Liver (tissue), 9 donors: ENCODE data around the gene MRTFB. TPM values are rescaled to one million over a fixed set of nuclear protein-coding genes. Genes with fewer than 3 reads are reported as not detected.

ENCODE experiments used
- DNase-seq: peaks from one replicate; pipeline ENCODE4 v3.0.0-alpha.2; 2017; ENCODE audit warnings: low spot score
- H3K27ac ChIP-seq, 2 donors: one replicate each; pipeline ENCODE4 v1.7.0; 2013; ENCODE audit warnings: inconsistent platforms in 2 of 2, low read length in 2 of 2, control low read depth in 1 of 2, low read depth in 1 of 2, mild to moderate bottlenecking in 1 of 2
- H3K27me3 ChIP-seq, 4 donors: one replicate each; pipeline versions ENCODE4 v1.6.1 to v1.7.0; 2013; ENCODE audit warnings: low read length in 3 of 4, inconsistent platforms in 1 of 4, mild to moderate bottlenecking in 1 of 4, moderate library complexity in 1 of 4; ENCODE audit not compliant: control insufficient read depth in 4 of 4, insufficient read depth in 4 of 4
- H3K36me3 ChIP-seq, 4 donors: one replicate each; pipeline versions ENCODE4 v1.6.1 to v1.7.0; 2013; ENCODE audit warnings: low read length in 3 of 4, mild to moderate bottlenecking in 3 of 4, low read depth in 1 of 4, moderate library complexity in 1 of 4; ENCODE audit not compliant: control insufficient read depth in 4 of 4, insufficient read depth in 3 of 4
- H3K4me1 ChIP-seq, 4 donors: one replicate each; pipeline versions ENCODE4 v1.6.1 to v1.7.0; 2013; ENCODE audit warnings: low read length in 3 of 4, mild to moderate bottlenecking in 3 of 4, moderate library complexity in 1 of 4; ENCODE audit not compliant: control insufficient read depth in 4 of 4, insufficient read depth in 4 of 4
- H3K4me3 ChIP-seq, 3 donors: one replicate each; pipeline versions ENCODE4 v1.6.1 to v1.7.0; 2013; ENCODE audit warnings: low read length in 3 of 3, control low read depth in 1 of 3, low read depth in 1 of 3, mild to moderate bottlenecking in 1 of 3
- H3K9ac ChIP-seq, 2 donors: one replicate each; pipeline ENCODE4 v1.7.0; 2013; ENCODE audit warnings: low read length in 2 of 2, mild to moderate bottlenecking in 2 of 2, moderate library complexity in 2 of 2, control low read depth in 1 of 2, low read depth in 1 of 2
- H3K9me3 ChIP-seq, 4 donors: one replicate each; pipeline versions ENCODE4 v1.6.1 to v1.7.0; 2013; ENCODE audit warnings: low read length in 3 of 4; ENCODE audit not compliant: control insufficient read depth in 4 of 4
- ATF3 ChIP-seq: IDR thresholded peaks from 2 replicates; pipeline ENCODE4 v1.6.1; 2016; ENCODE audit warnings: antibody characterized with exemption
- EGR1 ChIP-seq, 2 donors: IDR thresholded peaks; 2 replicates each; pipeline ENCODE4 v1.6.1; 2016 to 2018; ENCODE audit warnings: antibody characterized with exemption in 2 of 2, low read depth in 2 of 2
- FOXA1 ChIP-seq: IDR thresholded peaks from 2 replicates; pipeline ENCODE4 v1.6.1; 2016; ENCODE audit warnings: antibody characterized with exemption
- FOXA2 ChIP-seq: IDR thresholded peaks from 2 replicates; pipeline ENCODE4 v1.6.1; 2016; ENCODE audit warnings: antibody characterized with exemption
- GABPA ChIP-seq, 2 donors: IDR thresholded peaks in 1 of 2; conservative IDR thresholded peaks in 1 of 2; 2 replicates each; pipeline ENCODE4 v1.6.1; 2016; ENCODE audit warnings: antibody characterized with exemption in 2 of 2, mild to moderate bottlenecking in 1 of 2, moderate library complexity in 1 of 2
- HNF4A ChIP-seq, 2 donors: conservative IDR thresholded peaks; 2 replicates each; pipeline ENCODE4 v1.6.1; 2016; ENCODE audit warnings: antibody characterized with exemption in 2 of 2, mild to moderate bottlenecking in 2 of 2
- JUND ChIP-seq, 2 donors: IDR thresholded peaks; 2 replicates each; pipeline ENCODE4 v1.6.1; 2016; ENCODE audit warnings: antibody characterized with exemption in 2 of 2
- MAX ChIP-seq: IDR thresholded peaks from 2 replicates; pipeline ENCODE4 v1.6.1; 2016; ENCODE audit warnings: antibody characterized with exemption
- NR2F2 ChIP-seq: IDR thresholded peaks from 2 replicates; pipeline ENCODE4 v1.6.1; 2016; ENCODE audit warnings: antibody characterized with exemption
- RAD21 ChIP-seq, 2 donors: IDR thresholded peaks; 2 replicates each; pipeline ENCODE4 v1.6.1; 2016; ENCODE audit warnings: antibody characterized with exemption in 2 of 2, mild to moderate bottlenecking in 2 of 2
- REST ChIP-seq: IDR thresholded peaks from 2 replicates; pipeline ENCODE4 v1.6.1; 2016; ENCODE audit warnings: antibody characterized with exemption, mild to moderate bottlenecking
- RXRA ChIP-seq, 2 donors: IDR thresholded peaks; 2 replicates each; pipeline ENCODE4 v1.6.1; 2017 to 2018; ENCODE audit warnings: antibody characterized with exemption in 2 of 2, mild to moderate bottlenecking in 1 of 2
- SP1 ChIP-seq: IDR thresholded peaks from 2 replicates; pipeline ENCODE4 v1.6.1; 2018; ENCODE audit warnings: antibody characterized with exemption, mild to moderate bottlenecking
- TAF1 ChIP-seq: conservative IDR thresholded peaks from 2 replicates; pipeline ENCODE4 v1.6.1; 2016; ENCODE audit warnings: antibody characterized with exemption, mild to moderate bottlenecking
- YY1 ChIP-seq: IDR thresholded peaks from 2 replicates; pipeline ENCODE4 v1.6.1; 2016; ENCODE audit warnings: antibody characterized with exemption, mild to moderate bottlenecking
- WGBS: extraction: QIAGEN DNeasy Blood & Tissue Kit; methylation state at CpG from one replicate; pipeline ENCODE4 v1.1.7; 2013; 5-methylcytosine and 5-hydroxymethylcytosine counted together
- polyA plus RNA-seq, 2 donors: library from polyadenylated mRNA; stranded (reverse) in 1 of 2; unstranded in 1 of 2; fragments of 200-250 nt in 1 of 2; fragments of >200 nt in 1 of 2; fragmentation: Nextera tagmentation in 1 of 2; extraction: Ambion mirVana in 1 of 2; gene quantifications; one replicate each; pipeline versions ENCODE4 v1.2.1 to v1.2.3, GENCODE V29; 2013 to 2015
- total RNA-seq, 2 donors: library from RNA; depleted of rRNA; stranded (reverse); fragments of >200 nt; gene quantifications; one replicate each; pipeline ENCODE4 v1.2.3, GENCODE V29; 2014
- TF ChIP-seq, protein P1 (sequence below): fragments of 150-350 bp; IDR thresholded peaks from 2 replicates; pipeline ENCODE4 v1.5.1; 2017; ENCODE audit warnings: improper control_type of control experiment, low read depth, low read length; ENCODE audit not compliant: missing input control
- TF ChIP-seq, protein P2 (sequence below): IDR thresholded peaks from 2 replicates; pipeline ENCODE4 v1.6.1; 2016; ENCODE audit warnings: antibody characterized with exemption
- donor health status: healthy.
- donor health status: healthy.
- donor health status: healthy.
- donor health status: healthy.
- donor health status: healthy.

MRTFB gene
- total and polyA plus RNA-seq, 4 donors = 4.1 to 14.2 (median 5.8) TPM

DNA sequence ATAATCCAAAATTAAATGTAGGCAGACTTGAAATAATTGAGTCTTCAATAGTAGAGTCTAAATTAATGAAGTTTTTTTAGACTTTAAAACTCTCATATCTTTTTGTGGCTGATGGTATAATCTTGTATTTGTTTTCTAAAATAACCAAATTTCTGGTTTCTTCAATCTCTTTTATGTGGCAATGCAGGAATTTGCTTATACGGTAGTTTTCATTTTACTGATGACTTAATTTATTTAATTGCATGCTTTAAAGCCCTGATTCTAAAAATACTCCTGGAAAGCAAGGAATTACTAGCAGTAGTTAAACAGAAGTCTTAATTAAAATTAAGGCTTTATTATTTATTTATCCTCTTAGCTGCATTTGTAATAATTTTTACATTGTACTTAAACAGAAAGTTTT, 15.4 kb downstream of the MRTFB start (continued):
- no peak for TF ChIP-seq REST
- no peak for TF ChIP-seq GABPA (IDR thresholded peaks at IDR 0.05 in 1 of 2, conservative IDR thresholded peaks at IDR 0.05 in 1 of 2)
- no peak for TF ChIP-seq ATF3

DNA sequence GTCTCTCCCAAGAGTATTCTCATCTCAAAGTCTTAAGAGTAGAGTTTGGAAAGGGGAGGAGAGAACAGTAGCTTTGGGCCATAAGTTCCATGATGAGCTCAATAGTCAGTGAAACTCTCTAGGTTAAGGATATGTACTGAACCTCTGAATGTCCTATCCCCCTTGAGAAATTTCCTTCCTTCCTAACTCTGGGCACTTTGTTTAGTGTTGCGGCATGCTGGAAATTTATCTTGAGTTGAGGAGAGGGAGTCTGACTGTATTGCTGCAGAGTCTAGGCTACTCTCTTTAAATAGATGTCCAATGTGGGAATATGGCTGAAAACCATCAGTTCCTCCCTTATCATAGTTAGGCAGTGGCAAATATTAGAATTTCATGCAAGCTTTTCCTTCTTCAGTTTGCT, 16.1 kb downstream of the MRTFB start:
- peaks cover 0 to 3% (median 2%) of the 10 kb centered on the region in 4 donors for H3K36me3 ChIP-seq
- peaks cover 3 to 32% (median 17%) of the 10 kb centered on the region in 4 donors for H3K4me1 ChIP-seq
- H3K9ac ChIP-seq = no peak overlapping the region
- no peaks in the 10 kb centered on the region for H3K27me3 ChIP-seq
- peak overlapping the region in 1 of 2 donors; percentile 80 for H3K27ac ChIP-seq
- no peak for DNase-seq
- no peaks in the 10 kb centered on the region for H3K9me3 ChIP-seq
- WGBS = 90% methylated on average over 1 of the region's 1 CpG
- TF ChIP-seq MAX (no peak), NR2F2 (no peak), TAF1 (no peak), SP1 (no peak), RAD21 (IDR thresholded peaks at IDR 0.05) (no peak), HNF4A (conservative IDR thresholded peaks at IDR 0.05) (no peak), REST (no peak), RXRA (IDR thresholded peaks at IDR 0.05) (no peak), FOXA2 (no peak), FOXA1 (no peak), YY1 (no peak), JUND (IDR thresholded peaks at IDR 0.05) (no peak), EGR1 (IDR thresholded peaks at IDR 0.05; ENCODE audit: low read depth in 2 of 2) (no peak), GABPA (IDR thresholded peaks at IDR 0.05 in 1 of 2, conservative IDR thresholded peaks at IDR 0.05 in 1 of 2) (no peak)
- TF ChIP-seq, protein P1, sequence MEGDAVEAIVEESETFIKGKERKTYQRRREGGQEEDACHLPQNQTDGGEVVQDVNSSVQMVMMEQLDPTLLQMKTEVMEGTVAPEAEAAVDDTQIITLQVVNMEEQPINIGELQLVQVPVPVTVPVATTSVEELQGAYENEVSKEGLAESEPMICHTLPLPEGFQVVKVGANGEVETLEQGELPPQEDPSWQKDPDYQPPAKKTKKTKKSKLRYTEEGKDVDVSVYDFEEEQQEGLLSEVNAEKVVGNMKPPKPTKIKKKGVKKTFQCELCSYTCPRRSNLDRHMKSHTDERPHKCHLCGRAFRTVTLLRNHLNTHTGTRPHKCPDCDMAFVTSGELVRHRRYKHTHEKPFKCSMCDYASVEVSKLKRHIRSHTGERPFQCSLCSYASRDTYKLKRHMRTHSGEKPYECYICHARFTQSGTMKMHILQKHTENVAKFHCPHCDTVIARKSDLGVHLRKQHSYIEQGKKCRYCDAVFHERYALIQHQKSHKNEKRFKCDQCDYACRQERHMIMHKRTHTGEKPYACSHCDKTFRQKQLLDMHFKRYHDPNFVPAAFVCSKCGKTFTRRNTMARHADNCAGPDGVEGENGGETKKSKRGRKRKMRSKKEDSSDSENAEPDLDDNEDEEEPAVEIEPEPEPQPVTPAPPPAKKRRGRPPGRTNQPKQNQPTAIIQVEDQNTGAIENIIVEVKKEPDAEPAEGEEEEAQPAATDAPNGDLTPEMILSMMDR = no peak
- TF ChIP-seq, protein P2, sequence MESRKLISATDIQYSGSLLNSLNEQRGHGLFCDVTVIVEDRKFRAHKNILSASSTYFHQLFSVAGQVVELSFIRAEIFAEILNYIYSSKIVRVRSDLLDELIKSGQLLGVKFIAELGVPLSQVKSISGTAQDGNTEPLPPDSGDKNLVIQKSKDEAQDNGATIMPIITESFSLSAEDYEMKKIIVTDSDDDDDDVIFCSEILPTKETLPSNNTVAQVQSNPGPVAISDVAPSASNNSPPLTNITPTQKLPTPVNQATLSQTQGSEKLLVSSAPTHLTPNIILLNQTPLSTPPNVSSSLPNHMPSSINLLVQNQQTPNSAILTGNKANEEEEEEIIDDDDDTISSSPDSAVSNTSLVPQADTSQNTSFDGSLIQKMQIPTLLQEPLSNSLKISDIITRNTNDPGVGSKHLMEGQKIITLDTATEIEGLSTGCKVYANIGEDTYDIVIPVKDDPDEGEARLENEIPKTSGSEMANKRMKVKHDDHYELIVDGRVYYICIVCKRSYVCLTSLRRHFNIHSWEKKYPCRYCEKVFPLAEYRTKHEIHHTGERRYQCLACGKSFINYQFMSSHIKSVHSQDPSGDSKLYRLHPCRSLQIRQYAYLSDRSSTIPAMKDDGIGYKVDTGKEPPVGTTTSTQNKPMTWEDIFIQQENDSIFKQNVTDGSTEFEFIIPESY = no peak
- no peak overlapping the region for H3K4me3 ChIP-seq
